Esophagus squamous epithelium (tissue), 4 donors: ENCODE data around the gene CDH13.

ENCODE experiments used
- CTCF ChIP-seq, 6 experiments: fragments of 450-650 bp in 4 of 6; fragments of 200-600 bp in 2 of 6; sonication (generic) in 2 of 6; IDR thresholded peaks; one replicate each; pipeline ENCODE4 v1.5.1; 2016 to 2019; ENCODE audit warnings: antibody characterized with exemption in 6 of 6, mild to moderate bottlenecking in 4 of 6, moderate library complexity in 4 of 6
- POLR2A ChIP-seq, 4 donors: fragments of 450-650 bp; IDR thresholded peaks; one replicate each; pipeline ENCODE4 v1.6.1; 2017; ENCODE audit warnings: antibody characterized with exemption in 4 of 4, mild to moderate bottlenecking in 4 of 4, moderate library complexity in 3 of 4

- no peak for TF ChIP-seq CTCF (IDR thresholded peaks at IDR 0.05)
- no peak for TF ChIP-seq POLR2A (IDR thresholded peaks at IDR 0.05)
Measured at GRCh38 chr16:82773018-82773417, 146.2 kb downstream of the CDH13 start.
